Caco-2 (cell line): ENCODE measurements around the gene PDE7B. TPM values are rescaled to one million over a fixed set of nuclear protein-coding genes. Genes with fewer than 3 reads are reported as not detected.

Experiments used
- BruUV-seq: library from RNA; stranded (reverse); fragments of 400-500 nt; replicated peaks from 2 replicates; lab custom pipeline; 2021; lab: Mats Ljungman, UMichigan
- CTCF ChIA-PET: fragments of 300-600 bp; sonication (Branson Sonifier 250); formaldehyde crosslinking; loops from one replicate; lab custom pipeline; 2022; ENCODE audit warnings: antibody characterized with exemption; lab: Charles Lee
- POLR2A ChIA-PET: fragments of 300-600 bp; sonication (Branson Sonifier 250); formaldehyde crosslinking; loops from one replicate; lab custom pipeline; 2022; ENCODE audit warnings: antibody characterized with exemption; lab: Charles Lee
- DNase-seq, 2 experiments: peaks; one replicate each; pipeline versions ENCODE4 v3.0.0 to v3.0.0-alpha.2; 2020 to 2022
- H3K27me3 ChIP-seq: replicated peaks from 2 replicates; pipeline ENCODE4 v1.6.0; 2011; ENCODE audit warnings: low read length; ENCODE audit not compliant: control insufficient read depth, insufficient read depth
- H3K36me3 ChIP-seq: 2 replicates; pipeline ENCODE4 v1.5.1; 2011; ENCODE audit warnings: low read length; ENCODE audit not compliant: control insufficient read depth, insufficient read depth
- H3K4me1 ChIP-seq: fragments of 250-450 bp; sonication (Bioruptor Pico); 2 replicates; pipeline ENCODE4 v1.5.1; 2020; ENCODE audit warnings: mild to moderate bottlenecking
- H3K4me3 ChIP-seq: 2 replicates; pipeline ENCODE4 v1.5.1; 2011; ENCODE audit warnings: low read depth, mild to moderate bottlenecking, control low read depth, low read length
- H3K9me3 ChIP-seq: fragments of 250-450 bp; sonication (Bioruptor Pico); 2 replicates; pipeline ENCODE4 v1.5.1; 2020; ENCODE audit warnings: mild to moderate bottlenecking, moderate library complexity
- H3K27ac Mint-ChIP-seq: one replicate; pipeline ENCODE4 v1.8.0; 2022; ENCODE audit warnings: mixed read lengths; ENCODE audit not compliant: unreplicated experiment
- H3K27me3 Mint-ChIP-seq: one replicate; pipeline ENCODE4 v1.8.0; 2022; ENCODE audit warnings: mixed read lengths; ENCODE audit not compliant: insufficient read depth, unreplicated experiment
- H3K36me3 Mint-ChIP-seq: one replicate; pipeline ENCODE4 v1.8.0; 2022; ENCODE audit warnings: mild to moderate bottlenecking, mixed read lengths; ENCODE audit not compliant: insufficient read depth, unreplicated experiment
- H3K4me1 Mint-ChIP-seq: one replicate; pipeline ENCODE4 v1.8.0; 2022; ENCODE audit warnings: low read depth, mixed read lengths; ENCODE audit not compliant: unreplicated experiment
- H3K4me3 Mint-ChIP-seq: one replicate; pipeline ENCODE4 v1.8.0; 2022; ENCODE audit warnings: mild to moderate bottlenecking, moderate library complexity, mixed read lengths; ENCODE audit not compliant: unreplicated experiment
- H3K9me3 Mint-ChIP-seq: one replicate; pipeline ENCODE4 v1.8.0; 2022; ENCODE audit warnings: mixed read lengths; ENCODE audit not compliant: unreplicated experiment
- CTCF ChIP-seq, 2 experiments: fragments of 200-600 bp in 1 of 2; IDR thresholded peaks; 1 replicate in 1 of 2; 2 replicates in 1 of 2; pipeline versions ENCODE4 v1.5.1 to v1.8.0; 2011 to 2022; ENCODE audit warnings: antibody characterized with exemption in 1 of 2, control low read depth in 1 of 2, inconsistent platforms in 1 of 2, low read depth in 1 of 2, low read length in 1 of 2, mild to moderate bottlenecking in 1 of 2, moderate library complexity in 1 of 2; ENCODE audit not compliant: insufficient read depth in 1 of 2, severe bottlenecking in 1 of 2, unreplicated experiment in 1 of 2
- intact Hi-C: fragments of 100-400 bp; cut with micrococcal nuclease; formaldehyde crosslinking; loops from one replicate; pipeline ENCODE4 v1.10.0; 2022; ENCODE audit not compliant: unreplicated experiment
- total RNA-seq: library from RNA; stranded (reverse); gene quantifications from 2 replicates; pipeline ENCODE4 v1.2.3, GENCODE V29; 2022

Gene PDE7B
- total RNA-seq, 1 experiment from 2014 or later: not detected

GRCh38 chr6:136235233-136235564, 383.7 kb downstream of the PDE7B start:
- H3K4me3 ChIP-seq: no peak overlapping the region
- no TSS peak for BruUV-seq
- H3K27ac Mint-ChIP-seq: no peak overlapping the region
- H3K4me1 ChIP-seq: no peaks in the 10 kb centered on the region
- H3K4me1 Mint-ChIP-seq: peaks cover 6% of the 10 kb centered on the region
- POLR2A ChIA-PET: no interaction called here
- intact Hi-C loops: no loop called here
- TF ChIP-seq CTCF (IDR thresholded peaks at IDR 0.05; ENCODE audit: insufficient read depth in 1 of 2, low read depth in 1 of 2, low read length in 1 of 2, severe bottlenecking in 1 of 2, unreplicated experiment in 1 of 2): no peak
- peaks cover 36% of the 10 kb centered on the region for H3K36me3 Mint-ChIP-seq
- no peak overlapping the region for H3K4me3 Mint-ChIP-seq
- H3K27me3 ChIP-seq: no peaks in the 10 kb centered on the region
- no peak for DNase-seq
- H3K9me3 ChIP-seq: no peaks in the 10 kb centered on the region
- CTCF ChIA-PET: no interaction called here
- H3K27me3 Mint-ChIP-seq: no peaks in the 10 kb centered on the region
- H3K36me3 ChIP-seq: no peaks in the 10 kb centered on the region
- H3K9me3 Mint-ChIP-seq: no peaks in the 10 kb centered on the region

- Histone ChIP-seq H3K27me3 (no peaks in the 10 kb centered on the region), H3K36me3 (no peaks in the 10 kb centered on the region), H3K9me3 (no peaks in the 10 kb centered on the region), H3K4me1 (no peaks in the 10 kb centered on the region), H3K4me3 (no peak overlapping the region)
- H3K27ac Mint-ChIP-seq: no peak overlapping the region
- H3K27me3 Mint-ChIP-seq: no peaks in the 10 kb centered on the region
- peaks cover 32% of the 10 kb centered on the region for H3K36me3 Mint-ChIP-seq
- intact Hi-C loops: no loop called here
- DNase-seq: no peak
- no peak overlapping the region for H3K4me3 Mint-ChIP-seq
- CTCF ChIA-PET: no interaction called here
- BruUV-seq: no TSS peak
- POLR2A ChIA-PET: interaction anchor here (1.2 kb wide), 1 partner anchor 14 kb away, joined by 5 read pairs; the partner anchor contains the start of gene MTFR2
- TF ChIP-seq CTCF (IDR thresholded peaks at IDR 0.05; ENCODE audit: insufficient read depth in 1 of 2, low read depth in 1 of 2, low read length in 1 of 2, severe bottlenecking in 1 of 2, unreplicated experiment in 1 of 2): no peak
- peaks cover 6% of the 10 kb centered on the region for H3K4me1 Mint-ChIP-seq
- H3K9me3 Mint-ChIP-seq: no peaks in the 10 kb centered on the region
Measured at GRCh38 chr6:136236466-136237293, 385.2 kb downstream of the PDE7B start.

- Mint-ChIP-seq H3K9me3 (no peaks in the 10 kb centered on the region), H3K4me3 (no peak overlapping the region), H3K27ac (no peak overlapping the region), H3K27me3 (no peaks in the 10 kb centered on the region), H3K36me3 (peaks cover 46% of the 10 kb centered on the region), H3K4me1 (peaks cover 7% of the 10 kb centered on the region)
- no peaks in the 10 kb centered on the region for H3K36me3 ChIP-seq
- intact Hi-C loops: no loop called here
- H3K4me1 ChIP-seq: no peaks in the 10 kb centered on the region
- CTCF ChIA-PET: no interaction called here
- no peaks in the 10 kb centered on the region for H3K9me3 ChIP-seq
- no peak for TF ChIP-seq CTCF (IDR thresholded peaks at IDR 0.05; ENCODE audit: insufficient read depth in 1 of 2, low read depth in 1 of 2, low read length in 1 of 2, severe bottlenecking in 1 of 2, unreplicated experiment in 1 of 2)
- H3K27me3 ChIP-seq: no peaks in the 10 kb centered on the region
- BruUV-seq: no TSS peak
- H3K4me3 ChIP-seq: no peak overlapping the region
- no peak for DNase-seq
- POLR2A ChIA-PET: no interaction called here
Measured at GRCh38 chr6:136244061-136244616, 392.6 kb downstream of the PDE7B start.
